VCaP (cell line): ENCODE measurements around the gene GFRA4.
A peak's percentile ranks its signal among the peaks of the same experiment; 100 is the strongest.

Experiments used
- H3K27ac ChIP-seq: fragments of 450-650 bp; 2 replicates; pipeline ENCODE4 v1.5.1; 2017
- TF ChIP-seq, protein P1 (sequence below): fragments of 450-650 bp; conservative IDR thresholded peaks from 2 replicates; pipeline ENCODE4 v1.5.1; 2017; ENCODE audit warnings: mild to moderate bottlenecking, moderate library complexity

The GFRA4 gene

DNA sequence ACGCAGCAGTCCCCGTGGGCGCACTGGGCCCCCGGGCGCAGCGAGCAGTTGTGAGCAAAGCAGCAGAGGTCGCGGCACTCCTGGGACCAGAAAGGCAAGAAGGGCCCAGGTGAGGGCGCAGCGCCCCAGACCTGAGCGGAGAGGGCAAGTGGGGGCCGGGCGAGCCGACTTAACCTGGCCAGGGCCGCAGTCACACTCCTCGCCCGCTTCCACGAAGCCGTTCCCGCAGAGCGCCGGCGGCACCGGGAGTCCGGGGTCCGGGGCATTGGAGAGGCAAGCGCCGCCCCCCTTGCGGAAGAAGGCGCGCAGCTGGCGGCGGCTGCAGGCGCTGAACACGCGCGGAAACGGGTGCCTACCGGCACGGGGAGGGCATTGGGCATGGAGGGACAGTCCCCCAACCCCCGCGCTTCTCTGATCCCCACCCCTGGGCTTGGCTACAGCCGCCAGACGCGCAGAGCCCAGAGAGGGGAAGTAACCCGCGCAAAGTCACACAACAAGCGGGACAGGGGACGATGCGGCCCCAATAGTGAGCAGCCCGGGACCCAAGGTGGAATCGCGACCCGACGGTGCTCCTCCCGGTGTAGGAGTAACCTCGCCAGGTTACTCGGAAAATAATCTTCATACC, 9.5 kb upstream of the GFRA4 start:
- TF ChIP-seq, protein P1, sequence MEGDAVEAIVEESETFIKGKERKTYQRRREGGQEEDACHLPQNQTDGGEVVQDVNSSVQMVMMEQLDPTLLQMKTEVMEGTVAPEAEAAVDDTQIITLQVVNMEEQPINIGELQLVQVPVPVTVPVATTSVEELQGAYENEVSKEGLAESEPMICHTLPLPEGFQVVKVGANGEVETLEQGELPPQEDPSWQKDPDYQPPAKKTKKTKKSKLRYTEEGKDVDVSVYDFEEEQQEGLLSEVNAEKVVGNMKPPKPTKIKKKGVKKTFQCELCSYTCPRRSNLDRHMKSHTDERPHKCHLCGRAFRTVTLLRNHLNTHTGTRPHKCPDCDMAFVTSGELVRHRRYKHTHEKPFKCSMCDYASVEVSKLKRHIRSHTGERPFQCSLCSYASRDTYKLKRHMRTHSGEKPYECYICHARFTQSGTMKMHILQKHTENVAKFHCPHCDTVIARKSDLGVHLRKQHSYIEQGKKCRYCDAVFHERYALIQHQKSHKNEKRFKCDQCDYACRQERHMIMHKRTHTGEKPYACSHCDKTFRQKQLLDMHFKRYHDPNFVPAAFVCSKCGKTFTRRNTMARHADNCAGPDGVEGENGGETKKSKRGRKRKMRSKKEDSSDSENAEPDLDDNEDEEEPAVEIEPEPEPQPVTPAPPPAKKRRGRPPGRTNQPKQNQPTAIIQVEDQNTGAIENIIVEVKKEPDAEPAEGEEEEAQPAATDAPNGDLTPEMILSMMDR: 0 out of 2 replicates have a peak, but pooled peaks have one; percentile 11
- H3K27ac ChIP-seq: no peak overlapping the region

GRCh38 chr20:3671986-3672546, 8.9 kb upstream of the GFRA4 start:
- H3K27ac ChIP-seq: no peak overlapping the region

GRCh38 chr20:3670945-3671344, 7.7 kb upstream of the GFRA4 start:
- H3K27ac ChIP-seq: no peak overlapping the region
- TF ChIP-seq, protein P1: no peak

More at GRCh38 chr20:3671986-3672546, 8.9 kb upstream of the GFRA4 start:
- TF ChIP-seq, protein P1: no peak

DNA sequence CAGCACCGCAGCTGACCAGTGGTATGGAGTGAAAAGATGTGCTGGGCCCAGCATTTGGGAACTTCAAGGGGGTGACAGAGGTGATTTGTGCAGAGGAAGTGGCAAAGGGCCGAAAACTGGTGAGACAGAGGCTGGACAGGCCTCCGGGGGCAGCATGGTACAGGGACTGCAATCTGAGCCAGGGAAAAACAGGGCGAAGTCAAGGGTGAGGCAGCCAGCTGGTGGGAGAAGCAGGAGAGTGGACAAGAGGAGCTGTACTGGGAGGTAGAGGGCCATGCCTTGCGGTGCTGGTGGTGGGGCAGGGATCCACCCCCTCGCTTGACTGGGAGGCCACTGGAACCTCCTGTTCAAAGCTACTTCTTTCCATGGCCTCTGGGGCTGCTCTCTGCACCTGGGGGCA, 7.3 kb upstream of the GFRA4 start:
- H3K27ac ChIP-seq: no peak overlapping the region
- TF ChIP-seq, protein P1: peak; percentile 66

- TF ChIP-seq, protein P1: no peak
- no peak overlapping the region for H3K27ac ChIP-seq
Observed at GRCh38 chr20:3669710-3670367, 6.6 kb upstream of the GFRA4 start.

DNA sequence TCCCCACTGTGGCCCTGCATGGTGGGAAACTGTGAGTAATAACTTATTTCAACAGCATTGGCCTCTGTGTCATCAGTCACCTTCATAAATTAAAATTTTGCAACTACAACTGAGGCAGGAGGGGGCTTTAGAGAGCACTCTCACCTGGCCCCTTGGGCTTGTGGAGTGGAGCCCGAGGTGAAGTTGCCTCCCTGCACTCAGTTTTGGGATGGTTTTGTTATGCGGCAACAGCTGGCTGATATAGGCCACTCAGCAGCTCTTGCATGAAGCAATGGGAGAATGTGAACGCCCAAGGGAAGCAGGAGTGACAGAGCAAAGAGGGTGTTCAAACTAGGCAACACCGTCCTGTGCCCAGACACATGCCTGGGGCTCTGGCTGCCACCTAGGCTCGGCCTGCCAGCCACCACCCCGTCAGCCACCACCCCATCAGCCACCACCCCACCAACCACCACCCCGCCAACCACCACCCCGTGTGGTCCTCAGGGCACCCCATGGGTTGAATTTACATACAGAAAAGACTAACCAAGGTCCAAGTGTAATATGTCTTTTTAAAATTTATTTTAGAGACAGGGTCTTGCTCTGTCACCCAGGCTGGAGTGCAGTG, 4.3 kb upstream of the GFRA4 start:
- no peak overlapping the region for H3K27ac ChIP-seq
- TF ChIP-seq, protein P1: no peak

DNA sequence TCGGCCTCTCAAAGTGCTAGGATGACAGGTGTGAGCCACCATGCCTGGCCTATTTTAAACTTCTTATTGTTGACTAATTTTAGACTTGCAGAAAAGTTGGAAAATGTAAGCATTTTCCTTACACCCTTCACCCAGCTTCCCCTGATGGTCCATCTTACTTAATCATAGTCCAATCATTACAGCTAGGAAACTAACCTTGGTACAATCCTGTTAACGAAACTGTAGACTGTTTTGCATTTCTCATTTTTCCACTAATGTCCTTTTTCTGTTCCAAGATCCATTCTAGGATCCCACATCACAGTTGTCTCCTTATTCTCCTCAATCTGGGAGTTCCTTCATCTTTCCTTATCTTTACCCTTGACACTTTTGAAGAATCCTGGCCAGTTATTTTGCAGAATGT, 659 bp upstream of the GFRA4 start:
- TF ChIP-seq, protein P1: no peak
- H3K27ac ChIP-seq: no peak overlapping the region
